DOHH2 (cell line): Measurements from ENCODE around the gene NUBP2.

Source experiments
- CTCF ChIP-seq: fragments of 200-600 bp; sonication (generic); IDR thresholded peaks from one replicate; pipeline ENCODE4 v1.5.1; 2014; ENCODE audit warnings: antibody characterized with exemption, mild to moderate bottlenecking, low read depth, low read length; ENCODE audit not compliant: poor library complexity, severe bottlenecking
- EZH2phosphoT487 ChIP-seq: fragments of 200-600 bp; sonication (generic); IDR thresholded peaks from 2 replicates; pipeline ENCODE4 v1.6.1; 2017; ENCODE audit warnings: borderline replicate concordance, mild to moderate bottlenecking, antibody characterized with exemption, low read length, moderate library complexity, mixed read lengths

DNA sequence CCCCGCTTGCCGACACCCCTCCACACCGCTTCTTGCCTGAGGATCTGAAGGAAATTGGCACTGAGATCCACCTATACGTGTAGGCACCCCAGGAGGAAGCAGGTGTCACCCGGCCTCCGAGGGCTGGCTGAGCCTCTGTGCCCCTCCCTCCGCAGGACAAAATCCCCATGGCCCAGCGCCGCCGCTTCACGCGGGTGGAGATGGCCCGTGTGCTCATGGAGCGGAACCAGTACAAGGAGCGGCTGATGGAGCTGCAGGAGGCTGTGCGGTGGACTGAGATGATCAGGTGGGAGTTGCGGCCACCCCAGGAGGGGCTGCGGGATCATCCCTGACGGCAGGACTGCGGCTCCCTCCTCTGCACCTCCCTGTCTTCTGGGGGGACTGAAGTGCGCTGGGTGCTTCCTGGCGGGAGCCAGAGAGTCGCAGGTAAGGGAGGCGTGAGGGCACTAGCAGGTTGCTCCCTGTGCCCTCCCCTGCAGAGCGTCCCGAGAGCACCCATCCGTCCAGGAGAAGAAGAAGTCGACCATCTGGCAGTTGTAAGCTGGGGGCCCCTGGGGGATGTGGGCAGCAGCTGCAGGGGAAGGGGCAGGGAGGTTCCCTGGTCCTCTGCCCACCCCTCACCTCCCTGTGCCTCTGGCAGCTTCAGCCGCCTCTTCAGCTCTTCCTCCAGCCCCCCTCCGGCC lies 20.4 kb upstream of the NUBP2 start:
- TF ChIP-seq CTCF (no peak), EZH2phosphoT487 (no peak)
